CD4-positive, alpha-beta T cell treated with Interleukin-12 subunit alpha and Interleukin-12 subunit beta, for 1 hour (primary cell): ENCODE data around the gene SGTA.
"Not testable (repeated sequence)": the region's sequence is repeated elsewhere in the genome, so short reads cannot be mapped to it uniquely, and the experiment has no call there.

Experiments used
- DNase-seq: peaks from one replicate; pipeline ENCODE4 v3.0.0-alpha.2; 2020

The SGTA gene

DNA sequence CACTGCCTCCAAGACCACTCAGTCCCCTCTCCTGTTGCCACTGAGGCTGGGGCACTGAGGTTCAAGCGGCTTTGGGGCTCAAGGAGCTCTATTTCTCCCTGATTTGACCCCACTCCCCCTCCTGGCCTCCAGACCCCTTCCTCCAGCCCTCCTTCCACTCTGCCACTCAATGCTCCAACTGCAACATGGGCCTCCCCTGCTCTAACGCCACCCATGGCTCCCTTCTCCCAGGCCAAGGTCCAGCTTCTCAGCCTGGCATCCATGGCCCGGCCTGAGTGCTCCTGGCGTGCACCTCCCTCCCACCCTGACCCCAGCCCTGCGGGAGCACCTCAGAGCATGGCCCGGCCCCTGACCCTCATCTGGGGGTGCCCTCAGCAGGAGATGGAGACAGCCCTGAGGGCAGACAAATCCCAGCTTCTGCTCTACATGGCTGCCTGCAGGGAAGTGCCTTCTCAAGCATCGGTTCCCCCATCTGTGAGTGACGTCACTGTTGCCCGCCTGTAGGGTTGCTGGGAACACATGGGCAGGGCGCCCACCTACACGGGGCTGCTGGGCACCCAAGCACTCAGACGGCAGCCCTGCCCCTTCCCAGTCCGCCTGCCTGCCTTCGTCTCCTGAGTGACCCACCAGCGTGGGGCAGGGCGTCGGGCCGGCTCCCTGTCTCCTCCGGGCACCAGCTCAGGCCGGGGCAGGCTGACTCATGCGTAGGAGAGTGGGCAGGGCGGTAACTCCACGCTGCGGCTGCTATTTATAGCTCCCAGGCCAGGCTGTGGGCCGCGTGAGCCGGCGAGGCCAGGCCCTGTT is 60.3 kb downstream of the SGTA start:
- no peak for DNase-seq

DNA sequence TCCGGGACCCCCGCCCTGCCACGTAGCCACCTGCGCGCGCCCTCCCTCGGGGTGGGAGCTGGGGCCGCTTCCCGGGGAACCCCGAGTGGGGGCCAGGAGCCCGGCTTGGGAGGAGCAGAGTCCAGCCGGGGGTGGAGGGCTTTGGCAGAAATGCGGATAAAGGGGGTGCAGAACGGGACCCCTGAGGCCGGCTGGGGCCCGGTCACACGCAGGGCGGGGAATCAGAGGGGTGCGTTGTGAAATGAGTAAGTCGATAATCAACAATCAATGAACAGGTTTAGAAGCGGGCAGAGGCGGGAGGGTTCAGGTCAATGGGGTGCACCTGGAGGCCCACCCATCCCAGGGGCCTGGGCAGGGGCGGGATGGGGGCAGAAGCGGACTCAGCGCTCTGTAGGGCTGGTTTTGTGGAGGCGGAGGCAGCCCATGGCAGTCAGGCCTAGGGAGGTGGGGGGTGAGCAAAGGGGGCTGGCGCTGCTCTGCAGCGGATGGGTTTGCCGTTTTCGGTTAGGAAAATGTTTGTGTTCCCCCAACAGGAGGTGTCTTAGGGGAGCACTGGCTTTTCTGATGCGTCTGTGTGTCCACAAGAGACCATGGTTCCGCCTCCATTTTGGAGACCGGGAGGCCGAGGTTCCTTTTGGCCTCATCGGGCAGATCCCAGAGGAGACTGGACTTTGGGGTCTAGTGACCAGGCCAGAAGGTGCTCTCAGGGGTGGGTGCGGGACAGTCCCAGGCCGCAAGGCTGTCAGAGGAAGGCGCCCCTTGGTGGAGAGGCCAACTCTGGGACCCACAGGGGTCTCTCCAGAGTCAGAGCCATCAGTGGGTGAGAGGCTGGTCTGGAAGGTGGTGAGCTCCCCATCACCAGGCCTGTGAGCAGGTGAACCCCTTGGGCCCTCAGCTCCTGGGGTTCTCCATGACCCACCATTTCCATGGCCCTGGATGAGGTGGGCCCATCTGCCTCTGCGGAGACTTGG is 61.2 kb downstream of the SGTA start:
- no peak for DNase-seq

DNA sequence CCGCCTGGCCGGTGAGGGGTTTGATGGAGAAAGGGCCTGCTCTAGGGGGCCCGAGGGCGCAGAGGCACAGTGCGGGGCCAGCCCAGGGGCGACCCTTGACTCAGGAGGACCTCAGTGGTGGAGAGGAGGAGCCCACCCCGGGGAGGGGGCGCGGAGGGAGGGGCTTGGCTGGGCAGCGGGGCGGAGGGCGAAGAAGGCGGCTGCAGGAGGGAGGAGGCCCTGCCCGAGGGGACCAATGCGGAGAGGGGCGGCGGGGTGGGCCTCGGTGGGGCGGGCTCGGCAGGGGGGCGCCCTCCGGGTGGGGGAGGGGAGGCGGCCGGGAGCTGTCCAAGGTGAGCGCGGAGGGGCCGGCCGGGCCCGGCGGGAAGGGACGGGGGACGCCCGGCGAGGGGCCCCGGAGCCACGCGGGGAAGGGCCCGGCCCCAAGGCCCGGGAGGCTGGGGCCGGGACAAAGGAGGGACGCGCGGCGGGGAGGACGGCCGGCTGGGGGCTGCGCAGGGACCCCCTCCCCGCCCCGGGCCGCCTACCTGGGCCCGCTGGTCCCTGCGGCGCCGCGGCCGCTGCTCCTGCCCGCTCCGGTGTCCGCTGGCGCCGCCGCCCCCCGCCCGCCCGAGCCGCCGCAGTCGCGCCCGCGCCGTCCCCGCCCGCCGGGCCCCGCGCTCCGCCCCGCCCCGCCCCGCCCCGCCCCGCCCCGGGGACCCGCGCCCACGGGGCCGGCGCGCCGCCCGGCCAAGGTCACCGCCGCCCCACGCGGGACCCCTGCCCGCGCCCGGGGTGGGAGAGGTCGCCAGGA is 62.1 kb downstream of the SGTA start, which contains the start of gene DIRAS1:
Gene DIRAS1, minus strand, starts transcription at position 596 of the 793 bp plus-strand sequence. CDS start 3,566 bp downstream, outside the sequence.
- DNase-seq: no peak

DNA sequence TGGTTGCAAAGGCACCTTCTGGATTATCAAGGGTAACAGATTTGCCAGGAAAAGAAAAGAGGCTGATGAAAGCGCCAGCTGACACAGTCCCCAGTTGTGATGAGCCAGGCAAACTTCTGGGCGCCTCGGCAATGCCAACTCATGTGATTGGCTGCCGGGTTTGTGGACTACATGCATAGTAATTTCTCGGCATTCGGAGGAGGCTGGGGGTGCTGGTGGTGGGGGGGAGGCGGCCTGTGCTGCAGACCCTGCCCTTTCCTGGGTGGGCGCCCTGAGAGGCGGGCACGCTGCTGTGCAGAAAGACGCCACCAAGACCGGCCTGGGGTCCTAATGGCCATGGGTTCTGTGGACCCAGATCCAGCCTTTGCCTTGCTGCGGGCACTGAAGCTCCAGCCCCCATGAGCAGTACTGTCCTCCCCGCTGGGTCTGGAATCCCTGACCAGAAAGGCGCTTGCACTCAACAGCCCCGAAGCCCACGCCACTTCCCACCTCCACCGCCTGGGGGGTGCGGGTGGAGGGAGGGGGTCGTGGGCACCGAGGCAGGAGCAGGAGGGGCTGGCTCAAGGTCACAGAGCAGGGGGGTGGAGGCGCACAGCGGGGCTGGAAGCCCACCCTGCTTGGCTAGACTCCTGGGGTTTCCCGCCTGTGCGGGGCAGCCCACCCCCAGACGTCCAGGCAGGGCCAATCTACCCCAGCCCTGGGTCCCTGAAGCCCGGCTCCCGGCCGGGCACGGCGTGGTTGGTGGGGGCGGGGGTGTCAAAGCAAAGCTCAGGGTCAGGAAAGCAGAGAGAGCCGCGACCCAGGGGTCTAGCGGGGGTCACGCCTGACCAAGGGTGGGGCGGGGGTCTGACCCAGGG is 62.9 kb downstream of the SGTA start:
- DNase-seq: no peak

DNA sequence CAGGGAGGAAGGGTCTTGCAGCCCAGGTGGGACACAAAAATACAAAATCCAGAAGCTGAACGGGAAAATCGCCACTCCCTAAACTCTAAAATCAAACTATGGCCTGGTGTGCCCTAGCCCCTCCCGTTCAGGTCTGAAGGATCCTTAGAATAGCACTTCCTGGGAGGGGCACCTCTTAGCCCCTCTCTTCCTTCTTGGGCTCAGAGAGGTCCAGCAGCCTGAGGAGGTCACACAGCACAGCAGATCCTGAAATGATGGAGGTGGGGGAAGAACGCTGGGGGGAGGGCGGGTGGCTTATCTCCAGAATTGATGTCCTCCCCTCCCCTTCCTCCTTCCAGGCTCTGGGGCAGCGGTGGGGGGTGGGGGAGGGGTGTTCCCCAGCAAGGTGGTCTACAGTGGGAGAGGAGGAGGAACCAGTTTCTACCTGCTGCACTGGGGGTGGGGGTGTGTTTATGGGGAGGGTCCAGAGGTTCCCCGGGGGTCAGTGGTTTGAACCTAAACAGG is 63.8 kb downstream of the SGTA start:
- DNase-seq: no peak

DNA sequence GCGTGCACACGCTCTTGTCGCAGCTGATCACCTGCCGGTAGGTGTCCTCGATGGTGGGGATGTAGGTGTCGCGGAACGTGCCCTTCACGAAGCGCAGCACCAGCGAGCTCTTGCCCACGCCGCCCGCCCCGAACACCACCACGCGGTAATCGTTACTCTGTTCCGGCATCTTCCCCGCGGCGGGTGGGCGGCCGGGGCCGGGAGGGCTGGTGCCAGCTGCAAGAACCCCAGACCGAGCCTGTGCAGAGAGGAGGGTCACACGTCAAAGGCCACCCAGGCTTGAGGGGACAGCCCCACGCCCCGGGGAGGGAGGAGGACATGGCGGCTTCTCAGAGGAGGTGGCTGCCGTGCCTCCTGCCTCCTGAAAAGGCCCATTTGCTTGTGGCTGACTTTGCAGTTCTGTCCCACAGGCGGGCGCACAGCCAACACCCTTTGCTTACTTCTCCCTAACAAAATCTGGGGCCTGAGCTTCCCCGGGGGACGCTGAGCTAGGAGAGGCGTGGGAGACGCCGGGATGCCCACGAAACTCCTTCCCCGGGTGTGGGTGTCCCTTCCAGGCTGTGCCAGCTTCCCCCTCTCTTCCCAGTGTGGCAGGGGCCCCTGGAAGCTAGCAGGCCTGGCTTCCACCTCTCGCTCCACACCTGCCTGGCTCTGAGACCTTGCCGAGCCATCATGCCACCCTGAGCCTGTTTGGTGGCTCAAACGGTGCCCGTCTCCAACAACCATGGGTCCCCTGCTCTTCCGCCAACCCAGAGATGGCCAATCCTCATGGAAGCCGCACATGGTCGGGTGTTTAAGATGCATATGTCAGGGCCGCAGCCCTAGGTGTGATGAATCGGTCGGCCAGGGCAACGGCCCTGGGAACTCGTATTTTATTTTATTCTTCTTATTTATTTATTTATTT is 65.2 kb downstream of the SGTA start:
- DNase-seq: no peak

DNA sequence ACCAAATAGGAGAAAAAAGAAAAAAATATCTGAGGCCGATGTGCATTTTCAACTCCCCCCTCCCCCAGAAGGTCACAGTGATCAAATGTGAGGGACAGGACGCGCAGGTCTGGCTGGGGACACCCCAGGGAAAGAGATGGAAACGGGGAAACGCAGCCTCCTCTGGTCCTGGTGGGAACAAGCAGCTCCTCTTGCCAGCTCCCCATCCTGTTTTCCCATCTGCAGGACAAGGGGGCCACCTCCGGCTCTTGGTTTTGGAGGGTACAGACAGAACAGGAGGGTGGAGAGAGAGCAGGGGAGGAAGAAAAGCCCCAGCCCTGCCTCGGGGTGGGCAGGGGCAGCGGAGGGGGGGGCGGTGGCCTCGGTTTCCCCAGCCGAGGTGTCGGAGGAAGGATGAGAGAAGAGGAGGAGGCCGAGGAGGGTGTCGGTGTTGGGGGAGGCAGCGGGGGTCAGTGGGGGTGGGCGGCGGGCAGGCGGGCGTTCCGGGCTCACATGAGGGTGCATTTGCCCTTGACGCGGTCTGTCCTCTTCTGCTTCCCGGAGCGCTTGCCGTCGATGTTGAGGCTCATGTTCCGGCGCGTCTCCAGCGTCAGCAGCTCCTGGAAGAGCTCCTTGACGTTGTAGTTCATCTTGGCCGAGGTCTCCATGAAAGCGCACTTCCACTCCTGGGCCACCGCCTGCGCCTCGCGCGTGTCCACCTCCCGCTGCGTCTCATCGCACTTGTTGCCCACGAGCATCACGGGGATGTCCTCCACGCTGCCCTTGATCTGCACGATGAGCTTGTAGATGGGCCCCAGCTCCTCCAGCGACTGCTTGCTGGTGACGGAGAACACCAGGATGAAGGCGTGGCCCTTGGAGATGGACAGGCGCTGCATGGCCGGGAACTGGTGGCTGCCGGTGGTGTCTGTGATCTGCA is 66.1 kb downstream of the SGTA start:
- DNase-seq: no peak

DNA sequence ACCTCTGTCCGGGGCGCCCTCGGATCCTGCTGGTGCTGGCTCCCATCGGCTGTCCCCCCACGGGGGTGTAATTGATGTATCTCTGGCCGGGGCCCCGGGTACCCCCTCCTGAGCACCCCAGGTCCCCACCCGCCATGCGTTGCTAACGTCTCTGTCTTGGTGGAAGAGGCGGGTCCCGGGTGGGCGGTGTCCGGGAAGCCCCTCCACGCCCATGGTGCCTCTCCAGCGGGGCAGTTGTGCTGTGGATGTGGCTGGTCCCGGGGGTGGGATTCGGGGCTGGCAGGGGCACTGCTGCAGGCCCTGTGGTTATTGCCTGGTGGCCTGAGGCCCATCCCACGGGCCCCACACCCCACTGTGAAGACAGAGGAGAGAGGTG is 66.8 kb downstream of the SGTA start:
- DNase-seq: no peak

DNA sequence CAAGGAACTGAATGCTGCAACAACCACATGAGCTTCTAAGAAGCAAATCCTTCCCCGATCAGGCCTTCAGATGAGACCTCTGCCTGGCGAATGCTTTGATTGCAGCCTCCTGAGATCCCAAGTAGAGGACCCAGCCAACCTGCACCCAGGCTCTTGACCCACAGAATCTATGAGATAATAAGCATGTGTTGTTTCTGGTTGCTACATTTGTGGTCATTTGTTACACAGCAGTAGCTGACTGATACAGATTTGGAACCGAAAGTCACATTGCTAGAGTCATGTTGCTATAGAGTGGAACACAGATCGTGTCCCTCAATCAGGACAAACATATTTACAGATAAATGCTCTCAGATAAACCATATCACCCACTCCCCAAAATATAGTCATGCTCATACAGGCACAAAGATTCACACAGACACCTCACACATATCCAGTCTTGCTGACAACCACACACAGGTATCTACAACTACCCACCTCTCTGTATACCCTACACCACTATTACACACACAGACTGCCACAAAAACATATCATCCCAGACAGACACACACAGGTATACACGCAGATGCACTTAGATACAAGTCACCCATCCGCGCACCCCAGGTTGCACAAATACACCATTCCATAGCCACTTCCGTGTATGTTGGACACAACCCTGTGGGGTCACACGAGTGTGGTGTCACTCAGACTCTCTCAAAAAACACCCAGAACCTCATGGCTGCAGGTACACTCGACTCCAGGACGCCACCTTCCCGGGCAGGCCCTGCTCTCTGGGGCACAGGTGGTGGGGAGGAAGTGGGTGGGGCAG is 67.4 kb downstream of the SGTA start:
- DNase-seq: no peak

DNA sequence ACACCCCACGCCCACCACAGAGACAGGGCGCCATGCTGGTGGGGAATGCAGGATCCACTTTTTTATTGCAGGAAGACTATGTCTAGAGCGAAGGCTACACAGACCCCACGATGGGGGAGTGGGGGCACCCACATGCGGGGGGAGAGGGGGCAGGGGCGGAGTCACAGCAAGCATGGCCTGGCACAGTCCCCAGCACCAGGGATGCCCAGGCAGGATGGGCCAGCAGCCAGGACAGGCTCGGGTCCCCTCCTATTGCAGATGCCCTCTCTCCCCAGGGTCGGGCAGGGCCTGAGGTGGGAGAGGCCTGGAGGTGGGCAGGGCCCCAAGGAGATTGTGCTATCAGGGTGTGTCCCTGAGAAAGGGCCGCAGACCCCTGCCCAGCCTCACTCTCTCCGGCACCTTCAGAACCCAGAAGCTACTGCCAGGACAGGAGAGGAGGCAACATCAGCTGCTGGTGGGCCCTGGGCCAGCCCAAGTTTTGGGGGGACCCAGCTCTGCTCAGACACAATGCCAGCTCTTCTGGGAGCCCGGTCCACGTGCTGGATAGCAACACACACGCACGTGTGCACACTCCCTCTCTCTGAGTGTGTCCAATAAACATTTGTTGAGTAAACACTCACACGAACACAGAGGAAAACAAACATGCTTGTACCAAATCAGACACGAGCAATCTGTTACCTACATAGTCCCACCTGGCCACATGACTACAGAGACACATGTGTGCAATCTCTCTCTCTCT is 68.4 kb downstream of the SGTA start:
- DNase-seq: no peak

DNA sequence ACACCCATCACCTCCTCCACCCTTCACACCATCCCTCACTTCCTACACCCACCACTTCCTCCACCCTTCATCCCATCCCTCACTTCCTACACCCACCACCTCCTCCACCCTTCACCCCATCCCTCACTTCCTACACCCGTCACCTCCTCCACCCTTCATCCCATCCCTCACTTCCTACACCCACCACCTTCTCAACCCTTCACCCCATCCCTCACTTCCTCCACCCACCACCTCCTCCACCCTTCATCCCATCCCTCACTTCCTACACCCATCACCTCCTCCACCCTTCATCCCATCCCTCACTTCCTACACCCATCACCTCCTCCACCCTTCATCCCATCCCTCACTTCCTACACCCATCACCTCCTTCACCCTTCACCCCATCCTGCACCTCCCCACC is 69.0 kb downstream of the SGTA start:
- DNase-seq: not testable (repeated sequence)

DNA sequence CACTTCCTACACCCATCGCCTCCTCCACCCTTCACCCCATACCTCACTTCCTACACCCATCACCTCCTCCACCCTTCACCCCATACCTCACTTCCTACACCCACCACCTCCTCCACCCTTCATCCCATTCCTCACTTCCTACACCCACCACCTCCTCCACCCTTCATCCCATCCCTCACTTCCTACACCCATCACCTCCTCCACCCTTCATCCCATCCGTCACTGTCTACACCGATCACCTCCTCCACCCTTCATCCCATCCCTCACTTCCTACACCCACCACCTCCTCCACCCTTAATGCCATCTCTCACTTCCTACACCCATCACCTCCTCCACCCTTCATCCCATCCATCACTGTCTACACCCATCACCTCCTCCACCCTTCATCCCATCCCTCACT is 69.9 kb downstream of the SGTA start:
- DNase-seq: not testable (repeated sequence)

DNA sequence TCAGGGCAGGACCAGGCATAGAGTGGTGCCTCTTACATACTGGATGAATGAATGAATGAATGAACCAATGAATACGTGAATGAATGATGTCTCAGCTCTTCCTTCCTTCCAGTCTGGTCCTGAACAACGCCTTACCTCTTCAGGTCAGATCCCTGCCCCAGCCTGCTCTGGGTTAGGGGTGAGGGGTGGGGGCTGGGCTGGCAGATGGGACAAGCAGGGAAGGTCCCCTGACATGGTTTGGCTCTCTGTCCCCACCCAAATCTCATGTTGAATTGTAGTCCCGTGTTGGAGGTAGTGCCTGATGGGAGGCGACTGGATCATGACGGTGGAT is 71.2 kb downstream of the SGTA start:
- no peak for DNase-seq

DNA sequence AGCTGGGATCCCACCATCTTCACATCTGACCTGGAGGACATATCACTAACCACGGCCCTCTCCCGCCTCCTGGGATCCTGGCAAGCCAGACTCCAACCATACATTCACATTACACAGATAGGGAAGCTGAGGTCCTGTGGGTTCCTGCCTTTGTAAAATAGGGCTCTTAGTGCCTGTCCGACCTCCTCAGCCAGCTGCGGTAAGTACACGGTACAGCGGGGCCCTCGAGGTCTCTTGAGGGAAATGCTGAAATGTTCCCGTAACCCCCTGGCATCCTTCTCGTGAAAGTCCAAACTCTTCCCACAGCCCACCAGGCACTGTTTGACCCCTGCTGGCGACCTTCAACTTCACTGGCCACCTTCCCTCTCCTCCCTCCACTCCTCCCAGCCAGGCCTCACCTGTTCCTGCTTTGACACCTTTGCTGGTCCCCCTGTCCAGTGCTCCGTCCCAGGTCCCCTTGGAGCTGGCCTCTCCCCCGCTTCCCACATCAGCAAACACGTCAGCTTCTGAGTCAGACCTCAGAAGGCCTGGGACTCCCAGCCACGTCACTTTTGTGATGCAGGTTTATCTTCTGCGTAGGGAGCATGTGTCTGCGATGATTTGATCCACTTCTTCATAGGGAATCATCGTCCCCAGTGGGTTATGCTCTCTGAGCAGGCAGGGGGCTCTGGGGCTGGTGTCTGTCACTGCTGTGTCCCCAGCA is 71.8 kb downstream of the SGTA start:
- DNase-seq: no peak

DNA sequence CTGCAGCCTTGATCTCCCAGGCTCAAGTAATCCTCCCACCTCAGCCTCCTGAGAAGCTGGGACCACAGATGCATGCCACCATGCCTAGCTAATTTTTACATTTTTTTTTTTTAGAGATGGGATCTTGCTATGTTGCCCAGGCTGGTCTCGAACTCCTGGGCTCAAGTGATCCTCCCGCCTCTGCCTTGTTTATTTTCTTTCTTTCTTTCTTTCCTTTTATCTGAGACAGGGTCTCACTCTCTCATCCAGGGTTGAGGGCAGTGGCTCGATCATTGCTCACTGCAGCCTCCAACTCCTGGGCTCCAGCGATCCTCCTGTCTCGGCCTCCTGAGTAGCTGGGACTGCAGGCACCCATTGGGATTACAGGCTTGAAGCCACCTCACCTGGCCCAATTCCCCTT is 76.8 kb downstream of the SGTA start:
- no peak for DNase-seq
